Testis (tissue), 3 donors: Measurements from ENCODE around the gene QRFP. TPM values are rescaled to one million over a fixed set of nuclear protein-coding genes. Genes with fewer than 3 reads are reported as not detected.

ENCODE experiments used
- DNase-seq: peaks from one replicate; pipeline ENCODE4 v3.0.0-alpha.2; 2019
- H3K27ac ChIP-seq, 2 donors: fragments of 200-600 bp; sonication (generic); one replicate each; pipeline ENCODE4 v1.5.1; 2019
- H3K27me3 ChIP-seq: fragments of 200-600 bp; sonication (generic); one replicate; pipeline ENCODE4 v1.5.1; 2019
- H3K36me3 ChIP-seq: fragments of 200-600 bp; sonication (generic); one replicate; pipeline ENCODE4 v1.5.1; 2017; ENCODE audit warnings: low read depth; ENCODE audit errors: missing control alignments
- H3K4me1 ChIP-seq: fragments of 200-600 bp; sonication (generic); one replicate; pipeline ENCODE4 v1.5.1; 2019
- H3K4me3 ChIP-seq, 2 donors: fragments of 200-600 bp; sonication (generic); one replicate each; pipeline ENCODE4 v1.5.1; 2017 to 2019
- H3K9me3 ChIP-seq: fragments of 200-600 bp; sonication (generic); one replicate; pipeline ENCODE4 v1.5.1; 2017
- POLR2A ChIP-seq: fragments of 450-650 bp; IDR thresholded peaks from one replicate; pipeline ENCODE4 v1.6.1; 2017; ENCODE audit warnings: antibody characterized with exemption, mild to moderate bottlenecking, moderate library complexity
- WGBS, 2 donors: methylation state at CpG; one replicate each; pipeline ENCODE4 v1.1.5; 2018; 5-methylcytosine and 5-hydroxymethylcytosine counted together
- intact Hi-C: fragments of 100-400 bp; cut with DNase I; formaldehyde crosslinking; loops from one replicate; pipeline ENCODE4 v1.15.1; 2023; ENCODE audit warnings: low total_unique reads
- polyA plus RNA-seq: library from polyadenylated mRNA; stranded (reverse); fragments of 350-450 nt; fragmentation: Illumina TruSeq; extraction: RNeasy Lipid Tissue Mini Kit (QIAGEN cat#74804); gene quantifications from one replicate; pipeline ENCODE4 v1.2.3, GENCODE V29; 2014; ENCODE audit warnings: low read depth, low replicate concordance; ENCODE audit not compliant: insufficient read depth
- total RNA-seq, 2 donors: library from RNA; depleted of rRNA; stranded (reverse); fragments of >200 nt; gene quantifications; one replicate each; pipeline ENCODE4 v1.2.3, GENCODE V29; 2016
- TF ChIP-seq, protein P1 (sequence below), 3 experiments: fragments of 450-650 bp in 2 of 3; fragments of 200-600 bp in 1 of 3; sonication (generic) in 1 of 3; IDR thresholded peaks; one replicate each; pipeline ENCODE4 v1.5.1; 2016 to 2019; ENCODE audit warnings: antibody characterized with exemption in 3 of 3, mild to moderate bottlenecking in 2 of 3, moderate library complexity in 1 of 3

QRFP gene
- total and polyA plus RNA-seq, 3 donors from 2014 or later, result 0.24 TPM; not detected in 2

DNA sequence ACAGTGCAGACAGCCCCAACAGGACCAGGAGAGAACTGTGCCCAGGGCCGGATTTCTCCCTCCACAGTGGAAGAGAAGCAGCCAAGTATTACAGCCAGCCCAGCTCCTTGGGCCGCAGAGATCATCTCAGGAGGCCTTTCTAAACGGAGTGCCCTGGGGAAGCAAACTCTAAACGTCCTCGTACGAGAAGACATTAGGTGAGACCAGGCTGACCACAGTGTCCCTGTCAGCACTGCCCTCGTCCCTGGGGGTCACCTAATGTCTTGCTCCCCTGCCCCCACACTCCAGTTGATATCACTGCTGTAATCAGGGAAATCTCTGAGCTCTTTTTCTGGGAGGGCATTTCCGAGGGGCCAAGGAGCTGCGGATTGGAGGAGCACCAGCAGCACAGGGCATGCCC, 6.5 kb downstream of the QRFP start:
- no peak for TF ChIP-seq POLR2A
- TF ChIP-seq, protein P1, sequence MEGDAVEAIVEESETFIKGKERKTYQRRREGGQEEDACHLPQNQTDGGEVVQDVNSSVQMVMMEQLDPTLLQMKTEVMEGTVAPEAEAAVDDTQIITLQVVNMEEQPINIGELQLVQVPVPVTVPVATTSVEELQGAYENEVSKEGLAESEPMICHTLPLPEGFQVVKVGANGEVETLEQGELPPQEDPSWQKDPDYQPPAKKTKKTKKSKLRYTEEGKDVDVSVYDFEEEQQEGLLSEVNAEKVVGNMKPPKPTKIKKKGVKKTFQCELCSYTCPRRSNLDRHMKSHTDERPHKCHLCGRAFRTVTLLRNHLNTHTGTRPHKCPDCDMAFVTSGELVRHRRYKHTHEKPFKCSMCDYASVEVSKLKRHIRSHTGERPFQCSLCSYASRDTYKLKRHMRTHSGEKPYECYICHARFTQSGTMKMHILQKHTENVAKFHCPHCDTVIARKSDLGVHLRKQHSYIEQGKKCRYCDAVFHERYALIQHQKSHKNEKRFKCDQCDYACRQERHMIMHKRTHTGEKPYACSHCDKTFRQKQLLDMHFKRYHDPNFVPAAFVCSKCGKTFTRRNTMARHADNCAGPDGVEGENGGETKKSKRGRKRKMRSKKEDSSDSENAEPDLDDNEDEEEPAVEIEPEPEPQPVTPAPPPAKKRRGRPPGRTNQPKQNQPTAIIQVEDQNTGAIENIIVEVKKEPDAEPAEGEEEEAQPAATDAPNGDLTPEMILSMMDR (IDR thresholded peaks at IDR 0.05), result no peak
- H3K4me1 ChIP-seq, result peaks cover 36% of the 10 kb centered on the region
- H3K36me3 ChIP-seq, result no peaks in the 10 kb centered on the region
- H3K27ac ChIP-seq, result no peak overlapping the region
- no peaks in the 10 kb centered on the region for H3K9me3 ChIP-seq
- DNase-seq, result no peak
- 57 to 94% methylated on average over 5 to 9 of the region's 9 CpGs for WGBS, 2 donors
- H3K27me3 ChIP-seq, result no peaks in the 10 kb centered on the region
- intact Hi-C loops, result no loop called here
- H3K4me3 ChIP-seq, result no peak overlapping the region

DNA sequence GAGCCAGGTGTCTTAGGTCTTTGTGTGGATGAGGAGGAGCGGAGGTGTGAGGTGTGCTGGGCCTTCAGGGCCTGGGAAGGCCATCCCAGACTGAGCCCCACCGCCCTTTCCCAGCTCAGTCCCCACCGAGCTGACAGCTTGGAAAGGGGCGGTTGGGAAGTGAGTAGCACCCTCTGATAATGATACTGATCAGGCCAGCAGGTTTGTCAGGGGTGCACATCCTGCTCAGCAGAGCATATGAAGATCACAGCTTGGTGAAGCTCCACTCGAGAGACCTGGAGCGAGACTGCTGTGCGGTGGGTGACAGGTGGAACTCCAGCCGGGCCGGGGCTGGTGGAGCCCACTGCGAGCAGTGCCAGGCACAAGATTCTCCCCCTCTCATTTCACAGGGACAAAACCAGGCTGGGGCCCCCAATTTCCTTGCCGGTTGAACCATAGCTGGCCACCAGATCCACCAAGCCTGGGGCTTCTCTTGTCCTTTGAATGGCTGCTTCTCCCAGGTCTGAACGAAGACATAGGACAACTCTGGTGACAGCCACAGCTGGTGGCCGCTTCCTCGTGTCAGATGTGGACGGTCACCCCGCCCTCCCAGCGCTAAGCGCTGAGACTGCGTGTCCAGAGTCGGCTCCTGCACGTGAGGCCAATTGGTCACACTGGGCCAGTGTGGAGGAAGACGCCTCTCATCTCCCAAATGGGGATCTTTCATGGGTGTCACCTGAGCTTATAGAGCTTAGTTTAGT, 8.3 kb downstream of the QRFP start:
- no peaks in the 10 kb centered on the region for H3K27me3 ChIP-seq
- H3K36me3 ChIP-seq, result no peaks in the 10 kb centered on the region
- no peak overlapping the region for H3K4me3 ChIP-seq
- H3K4me1 ChIP-seq, result peaks cover 19% of the 10 kb centered on the region
- H3K9me3 ChIP-seq, result no peaks in the 10 kb centered on the region
- no peak overlapping the region for H3K27ac ChIP-seq
- no peak for DNase-seq
- intact Hi-C loops, result no loop called here
- WGBS, 2 donors, result 91 to 92% methylated on average over 9 to 22 of the region's 22 CpGs
- TF ChIP-seq POLR2A, result no peak
- TF ChIP-seq, protein P1 (IDR thresholded peaks at IDR 0.05), result no peak

DNA sequence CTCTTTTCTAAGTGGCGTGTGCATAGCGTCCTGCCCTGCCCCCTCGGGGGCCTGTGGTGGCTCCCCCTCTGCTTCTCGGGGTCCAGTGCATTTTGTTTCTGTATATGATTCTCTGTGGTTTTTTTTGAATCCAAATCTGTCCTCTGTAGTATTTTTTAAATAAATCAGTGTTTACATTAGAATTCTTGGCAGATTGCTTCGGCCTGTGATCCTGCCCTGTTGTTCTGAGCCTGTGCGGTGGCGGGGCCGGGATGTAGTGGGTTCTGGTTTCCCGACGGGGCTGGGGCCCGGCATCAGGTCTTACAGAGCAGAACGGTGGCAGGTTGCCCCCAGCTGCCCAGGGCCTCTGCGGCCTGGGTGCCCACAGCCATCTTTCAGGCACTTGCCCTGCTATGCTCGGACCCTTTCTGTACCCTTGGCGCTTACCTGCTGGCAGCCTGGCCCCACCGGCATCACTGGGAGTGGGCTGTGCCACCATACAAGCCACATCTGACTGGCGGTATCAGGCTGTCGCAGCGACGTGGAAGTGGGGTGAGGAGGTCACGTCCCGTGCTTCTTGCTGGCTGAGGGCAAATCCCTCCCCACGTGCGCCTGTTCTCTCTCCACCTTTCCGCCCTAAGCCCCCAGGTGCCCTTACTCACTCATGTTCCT, 9.0 kb downstream of the QRFP start:
- no peak for TF ChIP-seq POLR2A
- TF ChIP-seq, protein P1 (IDR thresholded peaks at IDR 0.05), result no peak
- H3K4me3 ChIP-seq, result no peak overlapping the region
- no peaks in the 10 kb centered on the region for H3K27me3 ChIP-seq
- H3K27ac ChIP-seq, result no peak overlapping the region
- peaks cover 12% of the 10 kb centered on the region for H3K4me1 ChIP-seq
- no peaks in the 10 kb centered on the region for H3K9me3 ChIP-seq
- intact Hi-C loops, result no loop called here
- H3K36me3 ChIP-seq, result no peaks in the 10 kb centered on the region
- 92 to 94% methylated on average over 15 to 25 of the region's 25 CpGs for WGBS, 2 donors
- no peak for DNase-seq

DNA sequence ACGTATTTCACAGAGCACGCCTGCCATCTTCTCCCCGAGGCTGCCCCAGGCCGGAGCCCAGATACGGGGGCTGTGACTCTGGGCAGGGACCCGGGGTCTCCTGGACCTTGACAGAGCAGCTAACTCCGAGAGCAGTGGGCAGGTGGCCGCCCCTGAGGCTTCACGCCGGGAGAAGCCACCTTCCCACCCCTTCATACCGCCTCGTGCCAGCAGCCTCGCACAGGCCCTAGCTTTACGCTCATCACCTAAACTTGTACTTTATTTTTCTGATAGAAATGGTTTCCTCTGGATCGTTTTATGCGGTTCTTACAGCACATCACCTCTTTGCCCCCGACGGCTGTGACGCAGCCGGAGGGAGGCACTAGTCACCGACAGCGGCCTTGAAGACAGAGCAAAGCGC, 9.6 kb downstream of the QRFP start:
- no peak for DNase-seq
- Histone ChIP-seq H3K36me3 (no peaks in the 10 kb centered on the region), H3K4me3 (no peak overlapping the region), H3K9me3 (no peaks in the 10 kb centered on the region), H3K27ac (no peak overlapping the region), H3K4me1 (peaks cover 11% of the 10 kb centered on the region), H3K27me3 (no peaks in the 10 kb centered on the region)
- 87 to 88% methylated on average over 20 to 23 of the region's 23 CpGs for WGBS, 2 donors
- TF ChIP-seq, protein P1 (IDR thresholded peaks at IDR 0.05), result no peak
- no peak for TF ChIP-seq POLR2A
- intact Hi-C loops, result no loop called here
